ENCODE measurements around the gene CHTF8. TPM values are rescaled to one million over a fixed set of nuclear protein-coding genes. Genes with fewer than 3 reads are reported as not detected.
"Not testable (repeated sequence)": the region's sequence is repeated elsewhere in the genome, so short reads cannot be mapped to it uniquely, and the experiment has no call there.

Gene CHTF8
- total RNA-seq, result 35.5 and 36.6 TPM in 2 replicates
- 72.9 TPM for polyA plus RNA-seq (2012)

GRCh38 chr16:69132424-69133252 lies at the start of gene CHTF8, which contains the start of gene UTP4:
CHTF8 (minus strand) TSS chr16:69132588; CDS start chr16:69121458, 11,130 bp downstream.
UTP4 (plus strand) TSS chr16:69132649; CDS start chr16:69133460, 811 bp downstream.
- peak; percentile 83 for DNase-seq (ENCODE audit: low read depth)

- no peak for DNase-seq (ENCODE audit: low read depth)
Measured at GRCh38 chr16:69180011-69180338, 47.6 kb upstream of the CHTF8 start.

- DNase-seq (ENCODE audit: low read depth), result peak; percentile 82
Measured at GRCh38 chr16:69179328-69180010, 47.1 kb upstream of the CHTF8 start.

- DNase-seq (ENCODE audit: low read depth), result peak; percentile 49
Measured at GRCh38 chr16:69176033-69176800, 43.8 kb upstream of the CHTF8 start.

GRCh38 chr16:69171325-69172084 lies 39.1 kb upstream of the CHTF8 start:
- peak; percentile 31 for DNase-seq (ENCODE audit: low read depth)

GRCh38 chr16:69169607-69170352 lies 37.4 kb upstream of the CHTF8 start:
- no peak for DNase-seq (ENCODE audit: low read depth)

- DNase-seq (ENCODE audit: low read depth), result no peak
Measured at GRCh38 chr16:69169051-69169450, 36.7 kb upstream of the CHTF8 start.

- DNase-seq (ENCODE audit: low read depth), result no peak
Measured at GRCh38 chr16:69166946-69167930, 34.9 kb upstream of the CHTF8 start.

- no peak for DNase-seq (ENCODE audit: low read depth)
Measured at GRCh38 chr16:69166221-69166833, 33.9 kb upstream of the CHTF8 start.

GRCh38 chr16:69165584-69165983 lies 33.2 kb upstream of the CHTF8 start:
- no peak for DNase-seq (ENCODE audit: low read depth)

GRCh38 chr16:69160192-69160591 lies 27.8 kb upstream of the CHTF8 start:
- DNase-seq (ENCODE audit: low read depth), result no peak

GRCh38 chr16:69157196-69157595 lies 24.8 kb upstream of the CHTF8 start:
- DNase-seq (ENCODE audit: low read depth), result no peak

- DNase-seq (ENCODE audit: low read depth), result peak; percentile 77
Measured at GRCh38 chr16:69150146-69150865, 17.9 kb upstream of the CHTF8 start.

GRCh38 chr16:69149621-69150020 lies 17.2 kb upstream of the CHTF8 start:
- DNase-seq (ENCODE audit: low read depth), result not testable (repeated sequence)

- peak; percentile 68 for DNase-seq (ENCODE audit: low read depth)
Measured at GRCh38 chr16:69145658-69146057, 13.3 kb upstream of the CHTF8 start.

GRCh38 chr16:69143116-69143515 lies 10.7 kb upstream of the CHTF8 start:
- DNase-seq (ENCODE audit: low read depth), result no peak

- DNase-seq (ENCODE audit: low read depth), result no peak
Measured at GRCh38 chr16:69141936-69142335, 9.5 kb upstream of the CHTF8 start.

- no peak for DNase-seq (ENCODE audit: low read depth)
Measured at GRCh38 chr16:69141014-69141413, 8.6 kb upstream of the CHTF8 start.
